IPS-NIHi7 (cell line): Measurements from ENCODE around the gene TM4SF20.

Source experiments
- DNase-seq: peaks from one replicate; pipeline ENCODE4 v3.0.0; 2012; ENCODE audit warnings: mixed read lengths; ENCODE audit errors: extremely low spot score

Gene TM4SF20

GRCh38 chr2:227322530-227323205 lies 56.4 kb downstream of the TM4SF20 start:
- DNase-seq, result no peak

GRCh38 chr2:227320305-227321094 lies 58.6 kb downstream of the TM4SF20 start:
- no peak for DNase-seq

- DNase-seq, result no peak
These were observed 61.3 kb downstream of the TM4SF20 start for GRCh38 chr2:227317834-227318233.

GRCh38 chr2:227313310-227313709 lies 65.8 kb downstream of the TM4SF20 start:
- no peak for DNase-seq

GRCh38 chr2:227312579-227312978 lies 66.5 kb downstream of the TM4SF20 start:
- no peak for DNase-seq
